Common myeloid progenitor, CD34-positive (primary cell): Measurements from ENCODE around the gene PRMT5.
A peak's percentile ranks its signal among the peaks of the same experiment; 100 is the strongest.

Source experiments
- CTCF ChIA-PET: fragments of 350-600 bp; sonication (Branson Sonifier 250); formaldehyde crosslinking; loops from one replicate; lab custom pipeline; 2021; ENCODE audit warnings: antibody characterized with exemption; lab: Charles Lee
- POLR2A ChIA-PET: fragments of 350-600 bp; sonication (Branson Sonifier 250); formaldehyde crosslinking; loops from one replicate; lab custom pipeline; 2021; ENCODE audit warnings: antibody characterized with exemption; lab: Charles Lee
- DNase-seq, 3 donors: peaks; one replicate each; pipeline versions ENCODE4 v3.0.0 to v3.0.0-alpha.2; 2013
- H3K27ac ChIP-seq, 2 experiments: 1 replicate in 1 of 2; 2 replicates in 1 of 2; pipeline ENCODE4 v1.7.0; 2013; ENCODE audit warnings: inconsistent platforms in 2 of 2, low read length in 2 of 2, mild to moderate bottlenecking in 2 of 2, low read depth in 1 of 2, moderate library complexity in 1 of 2; ENCODE audit not compliant: severe bottlenecking in 2 of 2, insufficient read depth in 1 of 2, poor library complexity in 1 of 2
- H3K27me3 ChIP-seq, 5 experiments: replicated peaks in 2 of 5; 1 replicate in 3 of 5; 2 replicates in 2 of 5; pipeline versions ENCODE4 v1.6.1 to v1.7.0; 2013; ENCODE audit warnings: low read length in 4 of 5, mild to moderate bottlenecking in 2 of 5, moderate library complexity in 2 of 5, inconsistent platforms in 1 of 5; ENCODE audit not compliant: insufficient read depth in 5 of 5, control insufficient read depth in 4 of 5
- H3K36me3 ChIP-seq, 4 experiments: 1 replicate in 2 of 4; 2 replicates in 2 of 4; pipeline versions ENCODE4 v1.6.1 to v1.7.0; 2013; ENCODE audit warnings: low read length in 3 of 4, control low read depth in 1 of 4, mild to moderate bottlenecking in 1 of 4; ENCODE audit not compliant: control insufficient read depth in 4 of 4, insufficient read depth in 4 of 4
- H3K4me1 ChIP-seq, 4 experiments: 1 replicate in 3 of 4; 2 replicates in 1 of 4; pipeline versions ENCODE4 v1.6.1 to v1.7.1; 2013; ENCODE audit warnings: low read length in 3 of 4, mild to moderate bottlenecking in 3 of 4, control low read depth in 1 of 4, inconsistent platforms in 1 of 4, moderate library complexity in 1 of 4; ENCODE audit not compliant: control insufficient read depth in 4 of 4, insufficient read depth in 4 of 4; ENCODE audit errors: control extremely low read depth in 1 of 4
- H3K4me3 ChIP-seq, 7 experiments: 1 replicate in 4 of 7; 2 replicates in 3 of 7; pipeline versions ENCODE4 v1.5.1 to v1.7.0; 2013; ENCODE audit warnings: mild to moderate bottlenecking in 7 of 7, low read length in 6 of 7, moderate library complexity in 6 of 7, inconsistent platforms in 2 of 7, low read depth in 2 of 7, control low read depth in 1 of 7; ENCODE audit not compliant: insufficient read depth in 4 of 7, control insufficient read depth in 1 of 7; ENCODE audit errors: extremely low read depth in 1 of 7
- H3K9me3 ChIP-seq, 5 experiments: 1 replicate in 4 of 5; 2 replicates in 1 of 5; pipeline versions ENCODE4 v1.6.1 to v1.7.1; 2013; ENCODE audit warnings: low read length in 4 of 5, mild to moderate bottlenecking in 2 of 5, inconsistent platforms in 1 of 5, low read depth in 1 of 5, moderate library complexity in 1 of 5; ENCODE audit not compliant: control insufficient read depth in 4 of 5, insufficient read depth in 2 of 5; ENCODE audit errors: control extremely low read depth in 1 of 5
- WGBS: methylation state at CpG from one replicate; pipeline ENCODE4 v1.1.5; 2013; ENCODE audit not compliant: insufficient coverage; 5-methylcytosine and 5-hydroxymethylcytosine counted together

The PRMT5 gene

DNA sequence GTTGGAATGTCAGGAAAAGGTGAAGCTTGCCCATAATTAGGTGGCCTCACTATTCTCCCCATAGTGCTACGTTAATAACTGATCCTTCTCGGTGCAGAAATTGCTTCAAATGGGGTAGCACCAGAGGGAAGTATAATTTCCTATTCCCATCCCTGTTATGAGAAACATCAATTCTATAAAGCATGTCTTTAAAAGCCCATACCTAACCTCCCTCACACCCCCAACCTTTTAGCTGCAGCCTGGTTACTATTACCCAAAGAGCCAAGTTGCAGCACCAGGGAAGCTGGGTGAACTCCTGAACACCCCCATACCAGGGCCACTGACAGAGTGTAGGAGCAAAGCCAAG lies 25.5 kb downstream of the PRMT5 start:
- Histone ChIP-seq H3K27me3 (no peaks in the 10 kb centered on the region), H3K36me3 (peaks cover 22 to 93% (median 60%) of the 10 kb centered on the region in 4 experiments), H3K4me1 (no peaks in the 10 kb centered on the region), H3K4me3 (no peak overlapping the region), H3K9me3 (no peaks in the 10 kb centered on the region), H3K27ac (no peak overlapping the region)
- DNase-seq = no peak
- WGBS = 100% methylated on average over 2 of the region's 2 CpGs
- ChIA-PET CTCF (interaction anchor here (0.9 to 9.3 kb wide), 7 partner anchors 10 to 91 kb away, joined by 3 to 143 read pairs (median 7); partner anchors contain the start of genes LRP10 and REM2), POLR2A (no interaction called here)

DNA sequence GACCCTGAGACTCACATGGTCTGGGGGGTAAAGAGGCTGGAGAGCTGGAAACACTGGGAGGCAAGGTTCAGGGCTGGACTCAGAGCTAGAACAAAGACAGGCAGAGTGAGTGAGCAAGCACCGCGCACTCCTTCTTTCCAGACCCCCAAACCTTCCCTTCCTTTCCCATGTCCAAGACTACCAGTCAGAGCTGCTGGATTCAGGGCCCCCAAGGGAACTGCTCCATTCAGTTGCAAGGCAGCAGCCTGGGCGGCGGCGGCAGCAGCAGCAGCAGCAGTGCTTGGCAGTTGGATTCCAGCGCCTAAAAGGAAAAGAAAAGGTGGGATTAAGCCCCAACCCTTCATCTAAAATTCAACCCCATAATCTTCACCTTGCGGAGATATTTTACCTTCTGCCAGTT lies 27.4 kb downstream of the PRMT5 start:
- WGBS = 100% methylated on average over 5 of the region's 7 CpGs
- Histone ChIP-seq H3K27me3 (no peaks in the 10 kb centered on the region), H3K27ac (no peak overlapping the region), H3K9me3 (no peaks in the 10 kb centered on the region), H3K4me1 (no peaks in the 10 kb centered on the region), H3K4me3 (no peak overlapping the region), H3K36me3 (peaks cover 29 to 74% (median 54%) of the 10 kb centered on the region in 4 experiments)
- ChIA-PET CTCF (interaction anchor here (0.6 to 9.3 kb wide), 15 partner anchors 8 to 345 kb away, joined by 3 to 143 read pairs (median 7); partner anchors contain the start of genes LRP10 and REM2), POLR2A (interaction anchor here (0.8 kb wide), 1 partner anchor 312 kb away, joined by 3 read pairs; no protein-coding TSS in a partner anchor)
- DNase-seq = no peak

DNA sequence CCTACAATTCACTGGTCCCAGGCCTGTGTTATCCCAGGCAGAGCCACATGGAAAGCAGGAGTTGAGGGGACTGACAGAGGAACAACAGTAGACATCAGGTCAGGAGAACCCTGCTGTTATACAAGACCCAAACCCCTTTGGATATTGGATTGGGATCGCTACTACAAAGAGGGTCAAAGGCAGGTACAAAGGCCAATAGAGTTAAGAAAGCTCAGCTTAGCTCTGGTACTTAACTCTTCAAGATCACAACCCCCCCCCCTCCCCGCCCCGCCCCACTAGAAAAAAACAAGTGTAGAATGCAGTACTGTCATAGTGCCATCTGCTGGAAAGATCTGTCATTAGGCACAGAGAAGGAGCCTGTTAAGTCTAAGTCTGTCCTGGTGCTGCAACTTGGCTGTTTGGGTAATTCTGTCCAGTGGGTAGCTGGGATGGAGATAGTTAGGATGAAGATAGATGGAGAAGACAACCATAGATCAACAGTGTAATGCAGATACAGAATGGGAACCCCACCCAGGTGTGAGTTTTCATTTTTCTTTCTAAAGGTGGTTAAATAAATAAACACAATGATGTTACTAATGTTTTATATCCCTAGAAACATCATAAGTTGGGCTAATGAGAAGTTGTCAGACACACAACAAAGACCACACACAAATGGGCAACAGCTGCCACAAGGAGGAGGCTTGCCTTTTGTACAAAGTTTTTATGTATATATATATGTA lies 28.9 kb downstream of the PRMT5 start:
- H3K36me3 ChIP-seq = peaks cover 27 to 59% (median 41%) of the 10 kb centered on the region in 4 experiments
- CTCF ChIA-PET = interaction anchor here (0.6 to 9.3 kb wide), 18 partner anchors 11 to 400 kb away, joined by 3 to 143 read pairs (median 6); partner anchors contain the start of genes LRP10 and REM2
- no peak overlapping the region for H3K4me3 ChIP-seq
- 63% methylated on average over 1 of the region's 3 CpGs for WGBS
- no peak overlapping the region for H3K27ac ChIP-seq
- DNase-seq = peak; percentile 72 to 84 (median 79)
- POLR2A ChIA-PET = no interaction called here
- peaks cover 0 to 2% (median 0%) of the 10 kb centered on the region in 5 experiments for H3K27me3 ChIP-seq
- no peaks in the 10 kb centered on the region for H3K4me1 ChIP-seq
- no peaks in the 10 kb centered on the region for H3K9me3 ChIP-seq

DNA sequence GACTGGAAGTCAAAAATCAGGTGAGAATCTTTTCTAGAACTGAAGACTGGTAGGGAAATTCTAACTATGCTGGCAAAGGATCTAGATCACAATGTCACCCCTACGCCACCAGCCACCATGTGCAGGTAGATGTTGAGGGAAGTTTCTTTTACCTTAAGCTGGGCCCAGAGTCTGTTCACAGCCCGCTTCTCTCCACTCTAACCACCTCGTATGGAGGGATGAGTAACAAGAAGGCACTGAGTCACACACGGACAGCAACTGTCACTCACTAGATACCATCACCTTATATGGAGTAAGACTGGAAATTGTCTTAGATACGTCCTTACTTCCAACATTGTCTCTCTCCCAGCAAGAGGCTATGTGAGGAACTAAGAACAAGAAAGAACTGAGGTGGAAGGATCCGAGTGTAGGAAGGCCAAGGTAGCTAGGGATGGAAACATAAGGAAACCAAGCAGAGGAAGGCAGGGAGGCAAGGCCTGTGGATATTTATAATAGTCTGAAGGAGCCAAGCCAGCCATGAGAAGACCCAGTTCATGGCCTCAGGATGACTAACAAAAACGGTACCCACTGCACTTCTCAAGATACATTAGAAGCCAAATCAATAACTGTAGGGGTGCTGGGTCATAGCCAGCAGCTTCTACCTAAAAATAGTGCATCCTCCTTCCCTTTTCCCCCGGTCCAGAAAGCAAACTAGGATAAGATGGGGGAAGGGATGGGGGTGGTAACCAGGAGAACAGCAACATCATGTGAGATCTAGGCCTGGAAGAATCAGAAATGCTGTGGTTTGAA lies 30.7 kb downstream of the PRMT5 start:
- no peak for DNase-seq
- WGBS = no CpG with 5 or more reads among the region's 8 CpGs
- H3K9me3 ChIP-seq = no peaks in the 10 kb centered on the region
- peaks cover 0 to 2% (median 0%) of the 10 kb centered on the region in 5 experiments for H3K27me3 ChIP-seq
- H3K36me3 ChIP-seq = peaks cover 17 to 42% (median 26%) of the 10 kb centered on the region in 4 experiments
- POLR2A ChIA-PET = no interaction called here
- no peak overlapping the region for H3K27ac ChIP-seq
- no peaks in the 10 kb centered on the region for H3K4me1 ChIP-seq
- H3K4me3 ChIP-seq = no peak overlapping the region
- CTCF ChIA-PET = interaction anchor here (0.7 to 9.3 kb wide), 5 partner anchors 13 to 343 kb away, joined by 3 to 143 read pairs (median 8); partner anchors contain the start of genes LRP10 and REM2

DNA sequence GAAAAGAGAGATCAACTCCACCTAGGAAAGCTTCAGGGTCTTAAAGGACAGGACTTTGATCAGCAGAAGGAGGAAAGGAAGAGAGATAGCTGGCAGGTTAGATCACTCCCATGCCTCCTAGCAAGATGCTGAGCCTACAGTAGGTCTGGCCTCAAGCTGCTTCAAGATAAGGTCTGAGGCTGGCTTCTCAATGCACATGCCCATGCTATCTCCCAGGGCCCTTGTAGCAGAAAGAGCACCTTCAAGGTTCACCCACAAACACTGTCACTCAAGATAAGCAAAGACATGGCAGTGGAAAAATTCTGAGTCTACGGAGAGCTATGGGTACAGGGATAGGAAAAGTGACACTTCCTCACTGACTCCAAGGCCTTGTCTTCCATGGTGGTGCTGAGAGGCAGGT lies 31.8 kb downstream of the PRMT5 start:
- no peak overlapping the region for H3K4me3 ChIP-seq
- H3K27me3 ChIP-seq = peaks cover 0 to 2% (median 0%) of the 10 kb centered on the region in 5 experiments
- peak in 2 of 3 donors; percentile 26 to 59 for DNase-seq
- WGBS = 88% methylated on average over 1 of the region's 1 CpG
- ChIA-PET CTCF (interaction anchor here (0.8 to 9.3 kb wide), 7 partner anchors 12 to 715 kb away, joined by 3 to 143 read pairs (median 6); partner anchors contain the start of gene REM2), POLR2A (no interaction called here)
- no peaks in the 10 kb centered on the region for H3K4me1 ChIP-seq
- no peaks in the 10 kb centered on the region for H3K9me3 ChIP-seq
- H3K27ac ChIP-seq = no peak overlapping the region
- H3K36me3 ChIP-seq = peaks cover 14 to 32% (median 20%) of the 10 kb centered on the region in 4 experiments

DNA sequence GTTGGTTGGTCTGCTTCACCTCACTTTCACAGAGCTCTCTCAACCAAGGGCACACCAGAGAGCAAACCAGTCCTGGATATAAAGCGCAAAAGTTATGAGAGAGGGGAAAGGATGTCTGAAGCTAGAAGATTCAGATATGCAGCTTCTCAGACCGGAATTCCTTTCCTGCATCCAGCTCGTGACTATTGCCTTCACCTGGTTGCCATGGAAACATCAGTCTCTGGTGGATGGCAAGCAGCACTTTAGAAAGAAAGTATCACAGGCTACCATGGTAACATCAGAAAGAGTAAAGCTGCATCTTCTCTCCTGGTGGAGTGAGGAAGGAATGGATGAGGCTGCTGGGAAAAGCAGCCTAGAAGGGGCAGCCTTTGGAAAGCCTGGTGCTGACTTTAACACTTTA lies 32.4 kb downstream of the PRMT5 start:
- no peak overlapping the region for H3K4me3 ChIP-seq
- ChIA-PET POLR2A (interaction anchor here (0.7 kb wide), 1 partner anchor 58 kb away, joined by 3 read pairs; no protein-coding TSS in a partner anchor), CTCF (interaction anchor here (0.8 to 9.3 kb wide), 10 partner anchors 12 to 714 kb away, joined by 3 to 143 read pairs (median 5); partner anchors contain the start of genes RBM23 and REM2)
- no peaks in the 10 kb centered on the region for H3K9me3 ChIP-seq
- peaks cover 11 to 26% (median 15%) of the 10 kb centered on the region in 4 experiments for H3K36me3 ChIP-seq
- no peak overlapping the region for H3K27ac ChIP-seq
- WGBS = 97% methylated on average over 3 of the region's 3 CpGs
- H3K4me1 ChIP-seq = no peaks in the 10 kb centered on the region
- H3K27me3 ChIP-seq = peaks cover 0 to 2% (median 0%) of the 10 kb centered on the region in 5 experiments
- DNase-seq = no peak
